ENCODE data around the gene STK4. TPM values are rescaled to one million over a fixed set of nuclear protein-coding genes. Genes with fewer than 3 reads are reported as not detected.

The STK4 gene
- total RNA-seq, 1 donor from 2014 or later = 29.3 TPM

GRCh38 chr20:45111799-45112471 is 145.6 kb downstream of the STK4 start:
- peak; percentile 9 for DNase-seq (ENCODE audit: low spot score)

DNA sequence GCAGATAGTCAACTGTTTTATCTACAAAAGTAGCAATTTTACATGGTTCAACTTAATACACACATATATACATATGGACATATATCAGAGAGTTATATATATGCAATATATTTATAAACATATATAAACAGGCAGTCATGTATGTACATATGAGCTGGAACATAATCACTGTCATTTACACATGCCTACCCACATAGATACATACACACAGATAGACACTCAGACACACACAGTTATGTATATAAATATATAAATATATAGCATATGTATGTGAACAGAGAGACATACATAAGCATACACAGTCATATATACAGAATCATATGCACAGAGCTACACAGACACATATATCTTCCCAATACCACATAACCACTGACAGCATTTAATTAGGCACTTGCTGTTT is 146.4 kb downstream of the STK4 start:
- no peak for DNase-seq (ENCODE audit: low spot score)

DNA sequence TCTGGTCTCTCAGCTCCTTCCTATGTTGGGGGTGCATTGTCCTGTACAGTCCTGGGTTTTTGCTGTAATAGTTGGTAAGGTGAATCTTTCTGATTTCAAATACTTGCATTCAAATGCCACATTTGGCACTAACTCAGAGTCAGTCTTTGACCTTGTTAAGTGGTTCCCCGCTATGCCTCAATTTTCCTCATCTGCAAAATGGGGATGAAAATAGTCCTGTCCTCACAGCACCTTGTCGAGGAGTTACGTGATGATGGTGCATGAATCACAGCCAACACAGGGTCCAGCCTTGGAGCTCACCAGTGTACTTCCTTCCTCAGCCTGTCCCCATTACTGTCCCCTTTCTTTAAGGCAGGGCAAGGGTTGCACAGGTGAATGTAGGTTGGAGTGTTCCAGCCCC is 147.6 kb downstream of the STK4 start:
- no peak for DNase-seq (ENCODE audit: low spot score)

DNA sequence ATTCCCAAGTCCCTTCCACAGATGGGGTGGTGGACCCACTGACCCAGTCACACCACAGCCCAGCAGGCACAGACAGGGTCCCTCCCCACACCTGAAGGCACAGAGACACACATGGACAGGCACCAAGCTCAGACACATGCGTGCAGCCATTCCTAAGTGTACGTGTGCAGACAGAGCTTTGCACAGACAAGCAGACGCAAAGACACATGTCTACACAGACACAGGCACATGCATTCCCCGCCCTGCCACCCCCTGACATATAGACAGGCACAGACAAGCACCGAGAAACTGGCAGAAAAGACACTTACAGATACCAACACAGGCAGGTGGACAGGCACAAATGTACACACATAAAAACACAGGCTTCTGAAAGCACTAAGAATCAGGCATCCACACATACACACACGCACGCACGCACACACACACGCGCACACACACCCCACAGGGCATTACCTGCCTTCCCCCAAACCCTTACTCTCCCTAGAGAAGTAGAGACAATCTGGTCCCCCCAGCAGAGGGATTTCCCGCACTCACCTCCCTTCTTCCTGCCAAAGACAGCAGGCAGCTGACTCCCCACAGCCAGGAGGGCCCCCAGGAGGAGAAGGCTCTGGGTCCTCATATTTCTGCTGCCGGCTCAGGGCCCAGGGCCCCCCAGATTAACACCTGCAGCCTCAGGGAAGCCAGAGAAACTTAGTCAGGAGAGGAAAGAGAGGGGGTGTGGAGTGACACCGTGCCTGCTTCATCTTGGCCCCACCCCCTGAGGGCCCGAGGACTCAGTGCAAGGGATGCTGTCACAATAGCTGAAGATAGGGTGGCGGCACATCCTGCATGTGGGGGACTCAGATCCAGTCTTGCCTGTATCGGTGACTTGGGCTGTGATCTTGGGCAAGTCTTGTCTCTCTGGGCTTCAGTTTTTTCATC is 148.4 kb downstream of the STK4 start, which contains the start of gene WFDC5:
WFDC5 (minus strand) TSS at position 710 of the 921 bp plus-strand sequence; CDS start at position 619, 91 bp downstream.
- peak; percentile 8 for DNase-seq (ENCODE audit: low spot score)

DNA sequence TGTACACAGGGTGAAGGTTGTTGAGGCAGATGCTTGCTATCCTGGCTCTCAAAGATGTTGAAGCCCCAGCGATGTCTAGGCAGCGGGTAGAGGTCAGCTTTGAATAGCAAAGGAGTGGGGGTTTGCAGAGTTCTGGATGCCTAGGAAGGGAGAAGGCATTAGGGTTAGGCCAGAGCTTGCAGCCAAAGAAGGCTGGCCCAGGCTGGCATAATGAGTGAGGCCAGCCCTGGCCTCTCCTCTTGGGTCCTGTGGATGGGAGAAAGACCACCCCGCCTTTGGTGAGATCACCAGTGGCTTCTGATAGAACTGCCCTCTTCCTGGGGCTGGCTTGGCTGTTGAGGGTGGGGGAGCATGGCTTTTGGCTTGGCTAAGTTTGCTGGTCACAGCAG is 149.1 kb downstream of the STK4 start:
- no peak for DNase-seq (ENCODE audit: low spot score)

- DNase-seq (ENCODE audit: low spot score) = no peak
These were observed 149.5 kb downstream of the STK4 start for GRCh38 chr20:45115829-45116228.

DNA sequence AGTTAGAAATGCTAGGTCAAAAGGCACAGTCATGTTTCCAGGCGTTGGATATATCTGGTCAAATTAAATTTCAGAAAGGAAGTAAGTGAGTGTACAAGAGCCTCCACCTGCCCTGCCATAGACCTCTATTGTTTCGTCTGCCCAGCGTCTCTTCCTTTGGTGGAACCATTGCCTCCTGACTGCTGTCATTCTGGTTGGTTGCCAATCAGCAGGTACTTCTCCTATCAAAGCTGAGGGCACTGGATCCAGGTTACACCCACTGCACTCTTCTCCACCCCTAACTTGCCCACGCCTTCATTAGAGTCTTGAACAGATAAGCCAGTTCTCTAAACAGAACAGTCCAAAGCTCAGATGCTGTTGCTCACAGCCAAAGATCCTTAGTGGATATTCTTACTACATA is 151.3 kb downstream of the STK4 start:
- peak; percentile 74 for DNase-seq (ENCODE audit: low spot score)

DNA sequence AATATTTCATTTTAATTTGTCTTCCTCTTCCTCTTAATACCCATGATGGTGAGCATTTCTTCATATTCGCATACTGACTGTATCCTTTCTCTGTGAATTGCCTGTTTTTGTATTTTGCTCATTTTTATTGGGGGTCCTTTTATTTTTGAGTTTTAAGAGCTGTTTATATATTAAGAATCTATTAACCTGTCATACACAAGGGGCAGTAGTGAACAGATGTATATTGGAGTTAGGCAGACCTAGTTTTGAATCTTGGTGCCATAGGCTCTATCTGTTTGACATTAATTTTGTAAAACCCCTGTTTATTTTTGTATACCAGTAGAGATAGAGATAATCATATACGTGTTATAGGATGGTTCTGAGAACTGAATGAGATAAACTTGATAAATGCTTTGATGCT is 151.7 kb downstream of the STK4 start:
- DNase-seq (ENCODE audit: low spot score) = no peak

DNA sequence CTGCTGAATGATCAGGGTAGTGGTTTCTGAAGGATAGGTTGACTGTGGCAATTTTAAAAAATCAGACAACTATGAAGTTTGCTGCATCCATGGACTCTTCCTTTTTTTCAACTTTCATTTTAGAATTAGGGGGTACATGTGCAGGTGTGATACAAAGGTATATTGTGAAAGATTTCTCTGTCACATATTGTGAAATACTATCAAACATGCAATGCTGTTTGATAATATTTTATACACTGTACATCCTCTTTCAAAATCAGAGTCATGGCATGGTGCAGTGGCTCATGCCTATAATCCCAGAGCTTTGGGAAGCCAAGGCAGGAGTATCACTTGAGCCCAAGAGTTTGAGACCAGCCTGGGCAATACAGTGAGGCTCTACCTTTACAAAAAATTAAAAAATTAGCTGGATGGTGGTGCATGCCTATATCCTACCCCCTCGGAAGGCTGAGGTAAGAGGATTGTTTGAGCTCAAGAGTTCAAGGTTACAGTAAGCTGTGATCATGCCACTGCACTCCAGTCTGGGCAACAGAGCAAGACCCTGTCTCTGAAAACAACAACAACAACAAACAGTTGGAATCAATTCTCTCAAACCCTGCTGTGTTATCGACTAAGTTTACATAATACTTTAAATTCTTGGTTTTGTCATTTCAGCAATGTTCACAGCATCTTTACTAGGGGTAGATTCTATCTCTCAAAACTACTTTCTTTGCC is 153.4 kb downstream of the STK4 start:
- no peak for DNase-seq (ENCODE audit: low spot score)

DNA sequence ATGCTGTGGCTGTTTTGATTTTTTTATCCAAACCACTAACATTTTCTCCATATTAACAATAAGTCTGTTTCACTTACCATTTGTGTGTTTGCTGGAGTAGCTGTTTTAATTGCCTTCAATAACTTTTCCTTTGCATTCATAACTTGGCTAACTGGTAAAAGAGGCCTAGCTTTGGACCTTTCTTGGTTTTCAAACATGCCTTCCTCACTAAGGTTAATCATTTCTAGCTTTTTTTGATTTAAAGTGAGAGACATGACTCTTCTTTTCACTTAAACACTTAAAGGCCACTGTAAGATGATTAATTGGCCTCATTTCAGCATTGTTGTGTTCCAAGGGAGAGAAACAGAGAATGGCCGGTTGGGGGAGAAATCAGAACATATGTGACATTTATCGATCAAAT is 155.1 kb downstream of the STK4 start:
- no peak for DNase-seq (ENCODE audit: low spot score)

DNA sequence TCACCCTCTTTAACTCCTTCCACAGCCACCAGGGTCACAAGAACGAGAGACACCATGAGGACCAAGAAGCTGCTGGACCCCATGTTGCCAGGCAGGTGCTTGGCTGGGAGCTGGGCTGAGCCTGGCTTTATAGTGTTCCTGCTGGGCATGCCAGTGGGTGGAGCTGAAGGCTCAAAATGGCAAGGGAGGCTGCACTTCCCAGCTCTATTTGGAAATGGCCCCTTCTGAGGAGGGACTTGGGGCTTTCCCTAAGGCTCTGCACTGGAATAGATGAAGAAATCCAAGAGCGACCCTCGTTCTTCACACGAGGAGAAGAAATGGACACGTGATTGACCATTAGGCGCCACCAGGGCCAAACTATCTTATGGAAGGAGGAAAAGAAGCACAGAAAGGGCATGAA is 158.1 kb downstream of the STK4 start, which contains the start of gene WFDC12:
WFDC12 (minus strand) TSS at position 101 of the 400 bp plus-strand sequence; CDS start at position 83, 18 bp downstream.
- no peak for DNase-seq (ENCODE audit: low spot score)

GRCh38 chr20:45128099-45128498 is 161.8 kb downstream of the STK4 start:
- DNase-seq (ENCODE audit: low spot score) = no peak

Other genes with a start within 250 kb of the STK4 start
- 14.2 TPM for gene KCNK15, start 220.6 kb upstream of the STK4 start, total RNA-seq
- gene RIMS4, start 156.0 kb upstream of the STK4 start, total RNA-seq = 0.06 TPM
- 178 TPM for gene YWHAB, start 80.8 kb upstream of the STK4 start, total RNA-seq
- 64.4 TPM for gene PABPC1L, start 56.5 kb upstream of the STK4 start, total RNA-seq
- gene TOMM34, start 6.1 kb upstream of the STK4 start, total RNA-seq = 21.4 TPM
- gene KCNS1, start 134.6 kb downstream of the STK4 start, total RNA-seq = 11.2 TPM
- gene WFDC5, start 148.7 kb downstream of the STK4 start, total RNA-seq = not detected
- gene WFDC12, start 158.0 kb downstream of the STK4 start, total RNA-seq = not detected
- gene PI3, start 208.4 kb downstream of the STK4 start, total RNA-seq = not detected
- 1.1 TPM for gene SEMG1, start 240.5 kb downstream of the STK4 start, total RNA-seq

Data from mucosa of gallbladder (tissue), 1 donor.